Transverse colon (tissue), 4 donors: ENCODE data around the gene STK32C. TPM values are rescaled to one million over a fixed set of nuclear protein-coding genes. Genes with fewer than 3 reads are reported as not detected.
A peak's percentile ranks its signal among the peaks of the same experiment; 100 is the strongest.

Experiments used
- DNase-seq: peaks from one replicate; pipeline ENCODE4 v3.0.0-alpha.2; 2019
- H3K27ac ChIP-seq, 4 donors: fragments of 200-600 bp; sonication (generic); 2 replicates each; pipeline ENCODE4 v1.5.1; 2016 to 2018; ENCODE audit warnings: inconsistent platforms in 4 of 4
- H3K27me3 ChIP-seq: fragments of 200-600 bp; sonication (generic); 2 replicates; pipeline ENCODE4 v1.5.1; 2017; ENCODE audit warnings: inconsistent platforms
- H3K36me3 ChIP-seq, 4 donors: fragments of 200-600 bp; sonication (generic); 2 replicates each; pipeline ENCODE4 v1.5.1; 2017 to 2019; ENCODE audit warnings: inconsistent platforms in 4 of 4
- H3K4me1 ChIP-seq, 4 donors: fragments of 200-600 bp; sonication (generic); 2 replicates each; pipeline ENCODE4 v1.5.1; 2017 to 2020; ENCODE audit warnings: inconsistent platforms in 4 of 4
- H3K4me3 ChIP-seq, 4 donors: fragments of 200-600 bp; sonication (generic); 1 replicate in 1 of 4; 2 replicates in 3 of 4; pipeline versions ENCODE4 v1.5.1 to v1.6.1; 2017 to 2019; ENCODE audit warnings: inconsistent platforms in 4 of 4
- H3K9me3 ChIP-seq, 2 donors: fragments of 200-600 bp; sonication (generic); 2 replicates each; pipeline ENCODE4 v1.5.1; 2017 to 2019; ENCODE audit warnings: inconsistent platforms in 2 of 2
- EP300 ChIP-seq: sonication (generic); formaldehyde crosslinking; IDR thresholded peaks from one replicate; pipeline ENCODE4 v1.6.1; 2017; ENCODE audit warnings: antibody characterized with exemption, low read depth
- POLR2A ChIP-seq: fragments of 450-650 bp; IDR thresholded peaks from one replicate; pipeline ENCODE4 v1.6.1; 2016; ENCODE audit warnings: antibody characterized with exemption, mild to moderate bottlenecking, moderate library complexity
- POLR2AphosphoS5 ChIP-seq, 3 donors: sonication (generic); formaldehyde crosslinking; IDR thresholded peaks; one replicate each; pipeline ENCODE4 v1.6.1; 2016; ENCODE audit warnings: antibody characterized with exemption in 3 of 3
- WGBS, 2 donors: methylation state at CpG; one replicate each; pipeline ENCODE4 v1.1.5; 2018; ENCODE audit warnings: low coverage in 1 of 2; 5-methylcytosine and 5-hydroxymethylcytosine counted together
- in situ Hi-C, 4 donors: fragments of 200-750 bp; cut with MboI; loops; one replicate each; pipeline versions ENCODE4 v1.15.0 to v1.15.1; 2017; ENCODE audit warnings: low sequenced_read_pairs in 3 of 4, low pct_ligation_motif_present in 1 of 4, low pct_unique_long_range_greater_than_20kb in 1 of 4
- intact Hi-C: fragments of 100-400 bp; cut with DNase I; formaldehyde crosslinking; loops from one replicate; pipeline ENCODE4 v1.15.1; 2023; ENCODE audit warnings: low total_unique reads
- total RNA-seq, 4 donors: library from RNA; depleted of rRNA; stranded (reverse); fragments of >200 nt; gene quantifications; one replicate each; pipeline ENCODE4 v1.1.0, GENCODE V29; 2016
- TF ChIP-seq, protein P1 (sequence below), 5 experiments: fragments of 200-600 bp in 3 of 5; fragments of 450-650 bp in 2 of 5; sonication (generic) in 3 of 5; IDR thresholded peaks; 1 replicate in 2 of 5; 2 replicates in 3 of 5; pipeline ENCODE4 v1.5.1; 2016 to 2017; ENCODE audit warnings: antibody characterized with exemption in 5 of 5, inconsistent platforms in 3 of 5, mild to moderate bottlenecking in 2 of 5, moderate library complexity in 1 of 5

The STK32C gene
- total RNA-seq, 4 donors from 2014 or later = 2.2 to 7.8 (median 3.7) TPM; not detected in 1

DNA sequence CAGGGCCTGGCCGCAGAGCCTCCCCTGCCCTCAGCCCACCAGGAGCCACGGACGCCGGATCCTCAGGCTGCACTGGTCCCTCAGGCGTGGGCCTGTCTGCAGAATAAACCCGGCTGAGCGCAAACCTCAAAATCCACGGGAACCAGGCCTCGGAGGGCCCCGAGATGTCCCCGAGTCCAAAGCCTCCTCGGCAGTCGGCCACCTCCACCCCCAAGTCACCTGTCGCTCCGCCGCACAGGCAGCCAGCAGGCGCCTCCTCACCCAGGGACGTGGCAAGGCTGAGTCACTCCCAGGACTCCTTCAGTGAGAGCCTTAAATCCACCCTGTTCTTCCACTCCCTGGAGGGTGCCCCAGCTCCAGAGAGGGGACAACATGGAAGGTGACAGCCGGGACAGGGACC, 33.2 kb downstream of the STK32C start:
- Histone ChIP-seq H3K4me3 (no peak overlapping the region), H3K36me3 (no peaks in the 10 kb centered on the region), H3K4me1 (peaks cover 0 to 9% (median 2%) of the 10 kb centered on the region in 4 donors), H3K27ac (no peak overlapping the region), H3K27me3 (no peaks in the 10 kb centered on the region), H3K9me3 (no peaks in the 10 kb centered on the region)
- 88% methylated on average over 15 of the region's 19 CpGs; no CpG with 5 or more reads in 1 of the 2 donors for WGBS, 2 donors
- in situ Hi-C loops = no loop called here
- TF ChIP-seq, protein P1, sequence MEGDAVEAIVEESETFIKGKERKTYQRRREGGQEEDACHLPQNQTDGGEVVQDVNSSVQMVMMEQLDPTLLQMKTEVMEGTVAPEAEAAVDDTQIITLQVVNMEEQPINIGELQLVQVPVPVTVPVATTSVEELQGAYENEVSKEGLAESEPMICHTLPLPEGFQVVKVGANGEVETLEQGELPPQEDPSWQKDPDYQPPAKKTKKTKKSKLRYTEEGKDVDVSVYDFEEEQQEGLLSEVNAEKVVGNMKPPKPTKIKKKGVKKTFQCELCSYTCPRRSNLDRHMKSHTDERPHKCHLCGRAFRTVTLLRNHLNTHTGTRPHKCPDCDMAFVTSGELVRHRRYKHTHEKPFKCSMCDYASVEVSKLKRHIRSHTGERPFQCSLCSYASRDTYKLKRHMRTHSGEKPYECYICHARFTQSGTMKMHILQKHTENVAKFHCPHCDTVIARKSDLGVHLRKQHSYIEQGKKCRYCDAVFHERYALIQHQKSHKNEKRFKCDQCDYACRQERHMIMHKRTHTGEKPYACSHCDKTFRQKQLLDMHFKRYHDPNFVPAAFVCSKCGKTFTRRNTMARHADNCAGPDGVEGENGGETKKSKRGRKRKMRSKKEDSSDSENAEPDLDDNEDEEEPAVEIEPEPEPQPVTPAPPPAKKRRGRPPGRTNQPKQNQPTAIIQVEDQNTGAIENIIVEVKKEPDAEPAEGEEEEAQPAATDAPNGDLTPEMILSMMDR (IDR thresholded peaks at IDR 0.05) = no peak
- TF ChIP-seq POLR2A (no peak), EP300 (no peak)
- intact Hi-C loops = no loop called here
- no peak for DNase-seq

DNA sequence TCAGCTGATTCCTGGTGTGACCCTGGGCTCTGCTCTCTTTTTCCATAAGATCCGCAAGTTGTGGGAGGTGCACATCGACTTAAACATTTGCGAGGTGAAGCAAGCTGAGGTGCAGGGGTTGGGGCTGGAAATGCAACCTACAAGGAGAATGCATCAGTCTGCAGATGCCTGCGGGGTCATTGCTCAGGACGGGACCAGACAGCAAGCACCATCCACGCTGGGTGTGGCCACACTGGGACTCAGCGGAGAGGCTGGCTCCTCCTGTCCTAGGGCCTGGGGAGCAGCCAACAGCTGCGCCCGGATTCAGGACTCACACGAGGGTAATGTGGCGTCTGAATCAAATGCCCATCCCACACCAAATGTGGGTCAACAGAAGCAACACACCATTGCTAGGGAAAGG, 33.8 kb downstream of the STK32C start:
- H3K4me1 ChIP-seq = peaks cover 0 to 9% (median 2%) of the 10 kb centered on the region in 4 donors
- intact Hi-C loops = no loop called here
- in situ Hi-C loops = no loop called here
- no peak for DNase-seq
- H3K4me3 ChIP-seq = no peak overlapping the region
- 80% methylated on average over 11 of the region's 11 CpGs; no CpG with 5 or more reads in 1 of the 2 donors for WGBS, 2 donors
- no peaks in the 10 kb centered on the region for H3K36me3 ChIP-seq
- TF ChIP-seq POLR2AphosphoS5 (IDR thresholded peaks at IDR 0.05) = no peak
- TF ChIP-seq, protein P1 (IDR thresholded peaks at IDR 0.05) = no peak
- no peak for TF ChIP-seq EP300
- TF ChIP-seq POLR2A = no peak
- H3K9me3 ChIP-seq = no peaks in the 10 kb centered on the region
- H3K27ac ChIP-seq = no peak overlapping the region
- H3K27me3 ChIP-seq = no peaks in the 10 kb centered on the region

DNA sequence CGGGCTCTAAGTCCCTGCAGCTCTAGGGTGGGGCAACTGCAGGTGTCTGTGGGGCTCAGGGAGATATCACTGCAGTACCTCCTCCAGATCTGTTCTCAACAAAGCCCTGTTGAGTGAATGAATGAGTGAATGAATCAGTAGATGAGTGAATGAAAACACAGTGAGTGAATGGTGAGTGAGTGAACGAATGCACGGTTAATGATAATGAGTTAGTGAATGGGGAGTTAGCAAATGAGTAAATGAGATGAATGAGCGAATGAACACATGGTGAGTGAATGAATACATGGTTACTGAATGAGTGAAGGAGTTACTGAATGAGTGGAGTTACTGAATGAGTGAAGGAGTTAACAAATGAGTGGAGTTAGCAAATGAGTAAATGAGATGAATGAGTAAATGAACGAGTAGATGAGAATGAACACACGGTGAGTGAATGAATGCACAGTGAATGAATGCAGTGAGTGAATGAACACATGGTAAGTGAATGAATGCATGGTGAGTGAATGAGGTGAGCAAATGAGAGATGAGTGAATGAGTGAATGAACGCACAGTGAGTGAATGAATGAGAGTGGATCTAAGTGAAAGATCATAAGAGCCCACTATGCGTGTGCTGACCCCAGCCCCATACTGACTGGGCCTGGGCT, 34.3 kb downstream of the STK32C start:
- TF ChIP-seq, protein P1 (IDR thresholded peaks at IDR 0.05) = no peak
- TF ChIP-seq POLR2AphosphoS5 (IDR thresholded peaks at IDR 0.05) = no peak
- no peak for TF ChIP-seq EP300
- no peak for TF ChIP-seq POLR2A
- Histone ChIP-seq H3K4me1 (peaks cover 0 to 9% (median 2%) of the 10 kb centered on the region in 4 donors), H3K36me3 (no peaks in the 10 kb centered on the region), H3K27me3 (no peaks in the 10 kb centered on the region), H3K27ac (no peak overlapping the region), H3K4me3 (no peak overlapping the region), H3K9me3 (no peaks in the 10 kb centered on the region)
- DNase-seq = no peak
- in situ Hi-C loops (no loop called here), intact Hi-C loops (no loop called here)
- 79 to 86% methylated on average over 6 to 8 of the region's 8 CpGs for WGBS, 2 donors

DNA sequence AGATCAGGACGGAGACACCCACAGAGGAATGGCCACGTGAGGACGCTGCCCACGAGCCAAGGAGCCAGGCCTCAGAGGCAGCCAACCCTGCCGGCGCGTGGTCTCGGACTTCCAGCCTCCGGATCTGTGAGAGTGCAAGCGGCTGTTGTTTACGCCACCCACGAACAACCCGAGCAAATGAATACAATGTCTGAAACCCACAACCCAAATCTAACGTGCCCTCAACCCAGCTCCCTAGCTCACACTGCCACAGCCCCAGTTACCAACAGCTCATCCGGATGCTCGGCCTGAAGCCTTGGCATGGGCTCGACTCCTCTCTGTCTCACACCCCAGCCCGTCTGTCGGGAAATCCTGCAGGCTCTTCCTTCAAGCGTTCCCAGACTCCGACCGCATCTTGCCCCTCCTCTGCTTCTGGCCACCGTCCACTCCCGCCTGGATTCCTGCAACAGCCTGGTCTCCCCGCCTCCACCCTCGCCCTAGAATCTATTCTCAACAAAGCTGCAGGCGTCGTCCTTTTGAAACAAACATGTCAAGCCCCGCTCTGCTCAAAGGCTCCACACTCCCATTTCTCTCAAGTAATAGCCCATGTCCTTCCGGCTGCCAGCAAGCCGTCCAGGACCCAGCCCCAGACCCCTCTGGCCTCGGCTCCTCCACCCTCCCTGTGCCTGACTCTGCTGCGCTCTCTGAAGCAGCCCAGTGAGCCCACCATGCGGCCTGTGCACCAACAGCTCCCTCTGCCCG, 35.3 kb downstream of the STK32C start:
- no peaks in the 10 kb centered on the region for H3K9me3 ChIP-seq
- H3K4me3 ChIP-seq = no peak overlapping the region
- H3K4me1 ChIP-seq = peaks cover 0 to 9% (median 2%) of the 10 kb centered on the region in 4 donors
- no peaks in the 10 kb centered on the region for H3K27me3 ChIP-seq
- TF ChIP-seq EP300 (no peak), POLR2AphosphoS5 (IDR thresholded peaks at IDR 0.05) (no peak), POLR2A (no peak)
- TF ChIP-seq, protein P1 (IDR thresholded peaks at IDR 0.05) = no peak
- 71 to 76% methylated on average over 9 to 35 of the region's 35 CpGs for WGBS, 2 donors
- in situ Hi-C loops = no loop called here
- peak; percentile 18 for DNase-seq
- peak overlapping the region in 2 of 4 donors; percentile 16 to 19 for H3K27ac ChIP-seq
- intact Hi-C loops = no loop called here
- no peaks in the 10 kb centered on the region for H3K36me3 ChIP-seq
